OCI-M1 (cell line): ENCODE results near the gene TMEM187.

Source experiments
- DNase-seq: peaks from one replicate; lab custom pipeline; 2025; lab: John Stamatoyannopoulos, UW

The TMEM187 gene

DNA sequence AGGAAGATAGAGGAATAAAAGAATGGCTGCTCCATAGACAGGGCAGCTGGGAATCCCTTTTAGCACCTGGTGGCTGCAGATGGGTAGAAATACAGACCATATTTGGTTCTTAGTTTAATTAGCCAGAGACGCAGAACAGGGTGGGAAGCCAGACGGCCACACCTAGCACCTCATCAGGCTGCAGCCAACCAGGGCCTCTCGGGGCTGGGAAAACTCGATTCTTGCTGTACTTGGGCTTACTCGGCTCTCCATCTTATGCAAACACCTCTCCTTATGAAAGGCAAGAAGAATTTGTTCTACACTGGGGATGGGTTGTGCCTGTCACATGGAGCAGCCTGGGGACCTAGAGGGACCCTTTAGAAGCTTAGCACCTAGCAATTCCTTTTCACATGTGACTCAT lies 27.5 kb downstream of the TMEM187 start:
- no peak for DNase-seq

DNA sequence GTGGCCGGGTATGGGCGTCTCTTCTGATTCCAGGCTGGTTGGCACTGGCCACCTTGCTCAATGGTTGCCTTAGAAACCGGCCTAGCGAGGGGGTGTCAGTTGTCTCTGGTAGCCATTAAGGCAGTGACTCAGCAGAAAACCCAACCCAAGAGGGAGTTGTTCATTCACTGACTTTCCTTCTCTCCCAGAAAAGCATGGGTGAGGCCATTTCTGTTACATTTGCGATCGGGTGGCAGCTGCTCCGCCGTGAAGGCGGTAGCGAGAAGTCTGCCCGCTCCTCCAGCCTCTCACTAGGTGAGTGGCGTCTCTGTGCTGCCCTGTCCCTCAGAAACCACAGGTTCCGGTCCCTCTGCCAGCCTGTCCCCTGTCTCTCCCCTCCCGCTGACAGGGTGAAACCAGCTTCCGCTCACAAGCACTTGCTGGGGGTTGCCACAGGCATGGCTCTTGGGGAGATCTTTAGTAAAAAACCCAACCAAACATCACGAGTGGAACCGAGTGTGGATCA lies 29.7 kb downstream of the TMEM187 start:
- DNase-seq, result peak; percentile 77

DNA sequence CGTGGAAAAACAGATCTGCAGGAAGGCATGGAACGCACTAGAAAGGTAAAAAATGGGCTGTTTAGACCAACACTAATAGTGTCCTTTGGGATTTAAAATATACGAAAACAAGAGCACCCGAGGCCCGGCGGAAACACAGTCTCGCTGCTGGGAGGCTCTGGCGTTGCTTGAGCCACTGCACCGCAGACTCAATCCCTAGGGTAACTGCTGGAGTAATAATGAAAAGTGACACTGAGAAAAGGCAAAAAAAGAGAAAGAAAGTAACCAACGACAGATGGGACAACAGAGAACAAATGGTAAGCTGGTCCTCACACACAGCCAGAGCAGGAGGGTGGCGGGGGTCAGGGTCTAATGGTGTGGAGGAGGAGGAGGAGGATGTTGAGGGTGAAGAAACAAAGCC lies 31.8 kb downstream of the TMEM187 start:
- DNase-seq, result no peak

DNA sequence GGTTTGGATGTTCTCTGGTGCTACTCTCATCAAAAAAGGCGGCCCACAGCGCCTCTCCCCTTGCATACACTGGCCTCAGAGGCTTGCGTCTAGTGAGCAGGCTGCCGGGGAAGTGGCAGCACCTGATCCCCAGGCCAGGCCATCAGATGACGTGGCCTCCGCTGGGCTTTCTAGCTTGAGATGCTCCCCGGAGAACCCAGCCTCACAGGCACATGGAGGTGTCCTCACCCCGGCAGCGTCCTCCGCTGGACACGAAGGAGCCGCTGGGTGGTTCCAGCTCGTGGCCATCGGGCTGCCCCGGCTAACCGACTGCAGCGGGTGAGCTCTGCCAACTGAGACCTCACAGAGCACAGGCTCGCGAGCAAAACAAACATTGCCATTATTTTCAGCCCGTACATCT lies 34.4 kb downstream of the TMEM187 start:
- no peak for DNase-seq

DNA sequence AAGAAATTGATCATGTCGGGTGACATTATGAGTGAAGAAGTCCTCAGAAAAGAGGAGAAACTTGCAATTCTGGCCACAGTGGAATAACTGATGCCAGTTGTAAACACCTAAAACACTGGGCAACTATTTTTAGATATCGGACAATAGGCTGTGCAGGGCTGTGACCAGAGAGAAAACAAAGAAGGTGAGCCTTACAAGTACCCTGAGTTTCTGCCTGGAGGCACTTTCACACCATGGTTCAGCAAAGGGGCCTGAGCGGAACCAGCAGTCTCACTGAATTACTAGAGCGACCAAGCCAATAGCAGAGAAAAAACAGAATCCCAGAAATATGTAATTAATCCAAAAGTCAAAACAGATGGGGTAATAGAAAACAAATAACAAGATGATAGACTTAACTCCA lies 36.0 kb downstream of the TMEM187 start:
- no peak for DNase-seq

DNA sequence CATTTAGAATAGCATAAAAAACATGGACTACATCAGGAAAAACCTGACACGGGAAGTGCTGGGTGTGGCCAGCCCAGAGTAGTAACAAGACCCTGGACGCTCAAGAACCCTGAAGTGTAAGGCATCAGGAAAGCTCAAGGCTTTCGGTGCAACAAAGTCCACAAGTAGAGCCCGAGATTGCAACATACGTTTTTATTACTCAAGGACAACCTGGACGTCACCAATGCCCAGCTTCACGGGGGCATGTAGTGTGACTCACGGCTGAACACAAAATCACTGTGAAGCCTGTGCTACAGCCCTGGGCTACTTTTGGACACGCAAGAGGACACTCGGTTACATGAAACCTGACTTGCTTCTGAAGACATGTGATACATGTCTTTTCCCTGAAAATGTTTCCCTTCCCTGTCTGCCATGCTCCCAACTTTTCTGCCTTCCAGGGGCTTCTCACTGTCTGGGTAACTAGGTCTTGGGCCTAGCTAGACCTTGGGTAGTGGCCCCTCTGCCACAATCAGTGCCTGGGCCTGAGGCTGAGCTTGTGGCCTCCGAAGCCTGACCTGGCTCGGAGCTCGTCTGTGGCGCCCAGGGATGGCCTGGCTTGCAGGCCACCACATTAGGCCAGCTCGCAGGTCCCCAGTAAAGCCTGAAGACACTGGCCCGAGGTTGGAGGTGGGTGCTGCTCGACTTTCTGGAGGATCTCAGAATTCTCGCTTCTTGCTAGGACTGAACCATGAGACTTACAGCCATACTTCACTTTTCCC lies 38.0 kb downstream of the TMEM187 start:
- no peak for DNase-seq

DNA sequence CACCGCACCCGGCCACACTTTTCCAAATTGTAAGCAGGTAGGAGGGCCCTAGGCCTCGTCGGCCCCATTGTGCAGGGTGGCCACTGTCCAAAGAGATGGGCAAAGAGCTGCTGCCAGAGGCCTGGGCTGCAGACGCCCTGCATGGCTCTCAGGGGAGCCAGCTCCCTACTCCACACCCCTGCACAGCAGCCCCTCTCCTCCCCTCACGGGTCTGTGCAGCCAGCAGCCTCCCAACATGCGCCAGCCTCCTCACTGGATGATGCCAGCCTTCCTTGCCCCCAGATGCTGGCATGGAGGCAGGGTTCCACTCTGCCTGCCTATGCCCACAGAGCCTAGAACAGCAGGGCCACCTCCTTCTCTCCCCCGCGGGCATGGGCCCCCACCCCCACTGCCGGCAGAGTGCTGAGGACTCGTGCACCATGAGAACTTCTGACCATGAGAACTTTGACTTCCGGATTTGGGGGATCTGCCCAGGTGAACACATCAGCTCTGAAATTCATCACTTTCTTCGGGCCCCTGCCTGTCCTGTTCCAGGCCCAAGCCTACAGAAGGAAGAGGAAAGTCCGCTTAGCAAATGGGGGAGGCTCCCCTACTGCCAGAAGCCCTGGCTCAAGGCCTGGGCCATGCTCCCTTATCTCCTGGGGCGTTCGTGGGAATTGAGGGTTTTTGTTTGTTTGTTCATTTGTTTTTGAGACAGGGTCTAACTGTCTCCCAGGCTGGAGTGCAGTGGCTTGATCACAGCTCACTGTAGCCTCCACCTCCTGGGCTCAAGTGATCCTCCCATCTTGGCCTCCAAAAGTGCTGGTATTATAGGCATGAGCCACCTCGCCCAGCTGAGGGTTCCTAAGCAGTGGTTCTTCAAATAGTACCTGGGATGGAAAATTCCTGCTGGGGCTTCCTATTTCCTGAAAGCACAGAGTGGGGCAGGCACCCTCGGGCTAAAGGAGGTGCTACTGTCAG lies 39.1 kb downstream of the TMEM187 start:
- DNase-seq, result no peak

DNA sequence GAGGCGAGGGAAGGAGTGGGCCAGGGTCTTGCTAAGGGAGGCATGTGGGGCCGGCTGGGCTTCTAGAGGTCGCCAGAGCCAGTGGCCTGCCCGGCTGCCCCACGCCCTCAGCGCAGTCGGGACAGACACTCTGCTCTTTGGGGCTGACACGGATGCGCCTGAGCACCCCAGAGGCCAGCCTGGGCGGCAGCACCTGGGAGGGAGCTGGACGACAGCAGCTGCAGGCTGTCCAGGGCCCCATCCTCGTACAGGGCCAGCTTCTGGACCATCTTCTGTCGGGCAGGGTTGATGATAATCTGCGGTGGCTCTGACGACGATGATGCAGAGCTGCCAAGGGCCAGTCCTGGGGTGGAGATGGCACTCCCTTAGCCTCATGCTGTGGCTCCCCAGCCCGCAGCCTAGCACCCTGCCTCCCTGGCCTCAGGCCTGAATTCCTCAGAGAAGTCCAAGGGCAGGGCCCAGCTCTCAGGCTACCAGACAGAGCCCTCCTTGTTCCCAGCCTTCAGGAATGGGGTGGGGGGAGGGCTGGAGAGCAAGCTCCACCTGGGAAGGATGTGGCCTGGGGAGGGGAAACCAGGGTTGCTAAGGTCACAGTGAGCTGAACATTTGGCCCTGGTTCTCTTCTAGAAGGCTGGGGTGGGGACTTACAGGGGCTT lies 39.9 kb downstream of the TMEM187 start:
- DNase-seq, result no peak

DNA sequence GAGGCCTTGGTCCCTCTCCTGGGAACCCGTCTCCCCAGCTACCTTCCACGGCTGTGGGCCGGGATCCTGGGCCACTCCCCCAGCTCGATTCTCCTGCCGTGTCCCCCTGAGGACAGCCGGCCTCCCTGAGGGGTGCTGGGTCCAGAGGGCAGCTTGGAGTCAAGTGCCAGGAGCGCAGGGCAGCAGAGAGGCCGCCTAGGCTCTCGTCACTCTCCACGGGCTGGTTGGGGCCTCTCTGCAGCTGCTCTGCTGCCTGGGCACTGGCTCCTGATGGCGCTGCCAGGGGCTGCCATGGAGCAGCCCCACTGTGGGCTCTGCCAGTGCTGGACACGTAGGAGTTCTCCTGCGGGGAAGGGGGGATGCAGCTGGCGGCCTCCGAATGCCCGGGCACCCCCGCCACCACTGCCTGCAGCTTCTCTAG lies 40.5 kb downstream of the TMEM187 start:
- DNase-seq, result no peak

DNA sequence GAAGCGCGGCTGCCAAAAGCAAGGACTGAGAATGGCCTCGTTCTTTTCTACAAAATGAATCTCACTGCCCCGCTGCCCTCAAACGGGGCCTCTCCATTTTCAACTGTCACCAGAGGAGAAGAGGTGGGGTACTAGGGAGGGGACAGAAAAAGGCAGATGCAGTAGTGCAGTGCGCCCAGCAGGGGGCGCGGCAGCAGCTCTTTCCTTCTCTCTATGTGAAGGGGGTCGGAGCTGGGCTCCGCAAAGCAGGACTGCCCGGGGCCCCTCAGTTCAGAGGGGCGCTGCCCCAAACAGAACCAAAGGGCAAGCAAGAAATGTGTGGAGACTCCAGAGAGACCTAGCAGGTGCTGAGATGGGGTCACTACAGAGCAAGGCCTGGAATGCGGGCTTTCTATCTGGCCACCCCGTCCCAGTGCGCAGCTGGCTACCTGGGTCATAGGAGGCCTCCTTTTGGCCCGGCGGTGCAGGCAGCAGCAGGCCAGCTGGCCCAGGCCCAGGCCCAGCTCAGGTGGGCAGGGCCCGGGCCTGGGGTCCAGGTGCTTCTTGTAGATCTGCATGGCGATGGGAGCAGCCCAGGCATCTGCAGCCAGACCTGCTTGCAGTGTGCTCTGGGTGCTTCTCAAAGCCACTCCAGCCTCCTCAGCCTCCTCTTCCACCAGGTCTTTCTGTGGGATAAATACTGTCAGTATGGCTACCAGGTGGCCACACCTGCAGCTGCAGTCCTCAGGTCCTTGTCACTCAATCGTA lies 41.2 kb downstream of the TMEM187 start:
- peak; percentile 53 for DNase-seq

DNA sequence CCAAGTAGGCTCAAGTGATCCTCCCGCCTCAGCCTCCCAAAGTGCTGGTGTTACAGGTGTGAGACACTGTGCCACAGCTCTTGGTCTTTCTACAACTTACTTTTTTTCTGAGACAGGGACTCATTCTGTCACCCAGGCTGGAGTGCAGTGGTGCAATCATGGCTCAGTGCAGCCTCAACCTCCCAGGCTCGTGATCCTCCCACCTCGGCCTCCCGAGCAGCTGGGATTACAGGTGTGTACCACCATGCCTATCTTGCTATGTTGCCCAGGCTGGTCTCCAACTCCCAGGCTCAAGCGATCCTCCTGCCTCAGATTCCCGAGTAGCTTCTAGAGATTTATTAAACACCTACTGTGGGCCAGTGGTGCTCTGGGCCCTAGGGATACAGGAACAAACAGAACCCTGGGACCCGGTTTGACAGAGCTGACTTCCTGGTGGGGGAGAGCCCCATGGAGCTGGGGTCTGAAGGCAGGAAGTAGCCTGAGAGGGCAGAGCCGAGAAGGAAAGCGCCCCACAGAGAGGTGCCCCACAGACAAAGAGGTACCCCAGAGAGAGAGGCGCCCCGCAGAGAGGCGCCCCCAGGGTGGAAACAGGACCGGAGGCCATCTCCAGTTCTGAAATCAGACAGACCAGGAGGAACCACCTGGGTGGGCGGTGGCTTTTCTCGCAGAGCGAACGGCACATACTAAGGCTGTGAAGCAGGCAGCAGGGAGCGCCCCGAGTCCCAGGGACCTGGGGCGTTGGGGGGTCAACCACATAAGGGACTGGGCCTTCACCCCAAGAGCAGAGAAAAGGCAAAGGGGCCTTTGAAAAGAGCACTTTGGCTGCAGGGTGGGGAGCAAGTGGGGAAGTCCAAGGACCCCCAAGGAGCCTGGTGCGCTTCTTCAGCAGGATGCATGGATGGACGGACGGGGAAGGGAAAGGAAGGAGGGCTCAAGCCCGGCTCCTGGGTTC lies 42.2 kb downstream of the TMEM187 start:
- DNase-seq, result no peak

DNA sequence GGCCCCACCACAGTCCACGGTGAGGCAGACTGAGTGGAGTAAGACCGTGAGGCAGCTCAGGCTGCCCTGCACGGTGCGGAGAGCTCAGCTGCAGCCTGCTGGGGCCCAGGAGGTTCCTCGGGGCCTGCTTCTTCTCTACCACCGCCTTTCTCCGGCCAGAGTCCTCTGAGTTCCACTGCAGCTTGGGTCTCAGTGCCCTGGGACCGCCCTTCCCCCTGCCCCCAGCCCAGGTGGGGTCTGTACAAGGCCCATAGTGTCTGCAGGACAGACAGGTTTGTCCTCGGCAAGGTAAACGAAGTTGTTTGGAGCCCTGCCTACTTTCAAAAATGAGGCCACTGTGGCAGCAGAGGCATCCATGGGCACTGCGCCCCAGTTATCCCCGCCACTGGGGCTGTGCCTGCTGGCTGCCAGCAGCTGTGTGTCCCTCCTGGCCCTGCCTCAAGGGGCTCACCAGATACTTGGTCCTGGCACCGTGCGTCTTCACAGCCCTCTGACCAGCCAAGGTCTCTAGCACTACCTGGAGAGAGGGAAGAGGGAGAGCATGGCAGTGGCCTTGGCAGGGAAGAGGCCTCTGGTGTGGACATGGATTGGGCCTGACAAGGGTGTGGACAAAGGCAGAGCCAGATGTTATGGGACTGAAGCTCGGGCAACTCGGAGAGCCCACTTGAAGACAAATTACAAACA lies 43.2 kb downstream of the TMEM187 start:
- no peak for DNase-seq

DNA sequence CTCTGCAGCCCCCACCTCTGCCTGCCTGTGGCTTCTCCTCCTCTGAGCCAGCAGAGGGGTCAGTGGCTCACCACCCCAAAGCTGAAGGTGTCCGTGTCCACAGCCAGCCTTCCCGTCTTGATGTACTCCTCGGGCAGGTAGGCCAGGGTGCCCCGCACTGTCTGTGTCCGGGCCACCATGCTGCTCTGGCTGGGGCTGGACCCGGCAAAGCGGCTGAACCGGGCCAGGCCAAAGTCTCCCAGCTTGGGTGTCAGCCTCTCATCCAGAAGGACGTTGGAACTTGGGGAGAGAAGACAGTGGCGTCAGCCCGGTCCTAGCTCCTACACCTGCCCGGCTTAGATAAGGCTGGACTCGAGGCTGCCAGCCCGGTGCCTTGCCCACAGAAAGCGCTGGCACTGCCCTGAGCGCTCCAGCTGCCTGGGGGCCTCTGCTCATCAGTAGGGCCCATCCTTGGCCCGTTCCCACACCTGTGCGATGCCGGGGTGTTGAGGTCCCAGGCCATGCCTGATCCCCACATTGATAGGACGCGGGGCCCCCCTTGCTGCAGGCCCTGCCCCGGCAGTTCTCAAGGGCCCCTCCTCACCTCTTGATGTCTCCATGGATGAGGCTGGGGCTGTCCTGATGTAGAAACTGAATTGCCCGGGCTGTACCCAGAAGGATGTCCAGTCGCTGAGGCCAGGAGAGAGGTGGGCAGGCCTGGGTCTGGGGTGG lies 44.0 kb downstream of the TMEM187 start:
- no peak for DNase-seq

DNA sequence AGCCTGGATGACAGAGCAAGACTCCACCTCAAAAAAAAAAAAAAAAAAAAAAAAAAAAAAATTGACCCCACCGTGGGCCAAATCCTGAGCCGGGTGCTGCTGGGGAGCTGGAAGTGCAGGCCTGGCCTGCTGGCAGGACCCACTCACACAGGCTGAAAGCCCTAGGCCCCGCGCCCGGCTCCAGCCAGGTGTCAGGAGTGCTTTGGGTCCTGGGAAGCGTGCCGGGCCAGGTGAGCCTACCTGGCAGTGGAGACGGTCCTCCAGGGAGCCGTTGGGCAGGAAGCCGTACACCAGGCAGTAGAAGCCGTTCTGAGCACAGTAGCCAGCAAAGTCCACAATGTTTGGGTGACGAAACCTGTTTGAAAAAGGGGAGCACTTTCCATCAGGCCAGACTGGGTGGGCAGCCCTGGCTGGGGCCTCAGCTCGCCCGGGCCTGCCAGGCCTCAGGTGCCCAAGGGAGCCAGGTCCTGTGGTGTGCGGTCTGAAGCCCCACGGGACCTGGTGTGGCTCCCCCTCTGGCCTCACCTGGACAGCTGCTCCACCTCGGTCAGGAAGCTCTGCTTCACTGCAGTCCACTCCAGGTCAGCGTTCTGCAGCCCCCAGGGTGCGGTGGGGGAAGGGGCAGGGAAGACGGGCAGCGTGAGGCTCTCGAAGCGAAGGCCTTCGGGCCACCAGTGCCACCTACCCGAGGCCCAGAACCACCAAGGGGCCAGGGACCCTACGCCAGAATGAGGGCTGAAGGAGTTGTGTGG lies 45.4 kb downstream of the TMEM187 start:
- no peak for DNase-seq

DNA sequence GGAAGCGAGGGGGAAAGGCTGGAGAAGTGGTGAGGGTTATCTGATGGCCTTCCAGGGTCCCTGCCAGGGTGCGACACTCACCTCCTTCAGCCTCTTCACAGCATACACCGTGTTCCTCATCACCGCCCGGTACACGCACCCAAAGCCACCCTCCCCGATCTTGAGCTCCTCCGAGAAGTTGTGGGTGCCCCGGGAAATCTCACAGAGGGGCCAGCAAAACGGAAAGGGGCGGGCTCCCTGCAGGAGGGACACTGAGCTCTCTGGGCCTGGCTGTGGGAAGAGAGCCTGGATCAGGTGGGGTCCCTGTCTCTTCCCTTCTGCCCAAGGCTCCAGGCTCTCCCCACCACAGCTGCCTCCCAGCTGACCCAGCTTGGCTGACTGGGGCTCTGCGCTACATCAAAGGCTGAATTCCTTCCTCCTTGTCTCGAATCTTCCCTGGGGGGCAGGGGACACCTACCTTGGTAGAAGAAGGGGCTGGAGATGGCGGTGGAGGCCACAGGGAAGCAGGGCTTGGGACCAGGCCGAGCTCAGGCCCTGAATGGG lies 46.0 kb downstream of the TMEM187 start:
- no peak for DNase-seq

DNA sequence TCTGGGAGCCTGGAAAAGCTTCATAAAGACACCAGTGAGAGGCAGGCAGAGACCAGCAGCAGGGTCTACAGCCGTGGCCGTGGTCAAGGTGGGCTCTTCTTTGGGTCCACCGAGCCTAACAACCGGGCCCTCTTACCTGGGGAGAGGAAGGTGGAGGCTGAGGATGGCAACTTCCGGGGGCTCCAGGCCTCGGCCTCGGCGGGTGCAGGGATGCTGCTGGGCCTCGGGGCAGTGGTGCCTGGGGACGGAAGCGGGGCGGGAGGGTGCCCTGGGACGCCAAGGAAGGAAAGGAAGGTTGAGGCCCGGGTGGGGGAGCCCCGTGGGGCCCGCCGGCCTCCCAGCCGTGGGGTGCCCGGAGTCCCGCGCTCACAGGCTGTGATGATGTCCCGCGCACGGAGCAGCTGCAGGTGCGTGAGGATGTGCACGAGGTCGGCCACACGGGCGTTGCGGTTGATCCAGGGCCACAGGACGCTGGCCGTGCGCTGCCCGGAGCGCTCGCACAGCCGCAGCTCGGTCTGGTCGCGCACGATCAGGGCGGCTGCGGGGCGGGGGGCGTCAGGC lies 46.6 kb downstream of the TMEM187 start:
- DNase-seq, result no peak

DNA sequence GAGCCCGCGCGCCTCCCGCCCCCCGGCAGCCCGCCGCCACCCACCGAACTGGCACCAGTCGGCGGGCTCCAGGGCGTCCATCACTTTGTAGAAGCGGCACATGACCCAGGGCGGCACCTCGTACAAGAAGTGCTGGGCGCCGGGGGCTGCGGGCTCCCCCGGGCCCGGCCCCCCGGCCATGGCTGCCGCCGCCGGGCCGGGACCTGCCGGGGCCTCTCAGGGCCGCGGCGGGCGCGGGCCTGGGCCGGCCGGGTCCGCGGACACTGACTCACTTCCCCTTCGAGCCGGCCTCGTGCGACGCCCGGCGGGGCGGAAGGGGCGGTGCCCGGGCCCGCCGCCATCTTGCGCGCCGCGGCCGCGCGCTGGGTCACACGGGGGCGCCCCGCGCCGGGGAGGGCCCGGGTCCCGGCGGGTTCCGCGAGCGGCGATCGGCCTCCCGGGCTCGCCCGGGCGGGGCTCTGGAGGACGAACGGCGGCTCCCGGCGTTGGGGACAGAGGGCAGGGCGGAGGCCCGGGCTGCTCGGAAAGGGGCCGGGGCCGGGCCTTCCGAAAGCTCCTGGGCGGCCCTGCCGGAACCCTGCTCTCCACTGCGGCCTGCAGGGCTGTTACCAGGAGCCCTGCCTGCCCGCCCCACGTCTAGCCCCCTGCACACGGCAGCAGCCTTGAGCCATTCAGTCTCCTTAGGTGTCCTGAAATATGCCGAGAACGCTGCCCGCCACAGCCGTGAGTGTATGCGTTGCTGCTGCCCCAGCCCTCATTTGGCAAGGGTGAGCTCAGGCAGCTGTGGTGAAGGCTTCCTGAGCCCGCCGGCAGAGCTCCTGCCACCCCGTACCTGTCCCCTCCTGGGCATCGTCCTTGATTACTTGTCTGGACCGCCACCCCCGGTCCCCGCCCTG lies 47.3 kb downstream of the TMEM187 start, which contains the start of gene IRAK1:
Gene IRAK1, minus strand, starts transcription at position 270 of the 896 bp plus-strand sequence. Its CDS starts 90 bp downstream, at position 180.
- DNase-seq, result peak; percentile 71
